AG08396 (cell line): ENCODE measurements around the gene WASF2.
"Not testable (repeated sequence)": the region's sequence is repeated elsewhere in the genome, so short reads cannot be mapped to it uniquely, and the experiment has no call there.

ENCODE experiments used
- DNase-seq: peaks from one replicate; pipeline ENCODE4 v3.0.0; 2012; ENCODE audit warnings: low spot score, mixed read lengths

Gene WASF2

GRCh38 chr1:27454610-27455009, 35.4 kb downstream of the WASF2 start:
- no peak for DNase-seq

GRCh38 chr1:27451343-27451742, 38.6 kb downstream of the WASF2 start:
- DNase-seq = no peak

- DNase-seq = no peak
Observed at GRCh38 chr1:27448982-27449381, 41.0 kb downstream of the WASF2 start.

- no peak for DNase-seq
Observed at GRCh38 chr1:27447883-27448282, 42.1 kb downstream of the WASF2 start.

- DNase-seq = no peak
Observed at GRCh38 chr1:27447399-27447798, 42.6 kb downstream of the WASF2 start.

- no peak for DNase-seq
Observed at GRCh38 chr1:27446496-27447020, 43.4 kb downstream of the WASF2 start.

GRCh38 chr1:27445177-27445936, 44.6 kb downstream of the WASF2 start:
- no peak for DNase-seq

GRCh38 chr1:27444632-27445031, 45.3 kb downstream of the WASF2 start:
- DNase-seq = no peak

- DNase-seq = no peak
Observed at GRCh38 chr1:27439150-27439549, 50.8 kb downstream of the WASF2 start.

GRCh38 chr1:27438621-27439061, 51.3 kb downstream of the WASF2 start:
- DNase-seq = no peak

GRCh38 chr1:27436204-27437159, 53.5 kb downstream of the WASF2 start:
- peak; percentile 39 for DNase-seq

GRCh38 chr1:27435566-27436203, 54.3 kb downstream of the WASF2 start:
- DNase-seq = no peak

GRCh38 chr1:27433706-27434105, 56.3 kb downstream of the WASF2 start:
- DNase-seq = no peak

GRCh38 chr1:27432725-27433124, 57.2 kb downstream of the WASF2 start:
- not testable (repeated sequence) for DNase-seq

GRCh38 chr1:27431601-27431940, 58.4 kb downstream of the WASF2 start:
- DNase-seq = no peak

- DNase-seq = no peak
Observed at GRCh38 chr1:27430903-27431600, 58.9 kb downstream of the WASF2 start.

GRCh38 chr1:27429029-27429425, 60.9 kb downstream of the WASF2 start:
- DNase-seq = no peak

- no peak for DNase-seq
Observed at GRCh38 chr1:27428316-27429028, 61.5 kb downstream of the WASF2 start.

GRCh38 chr1:27427816-27428315, 62.1 kb downstream of the WASF2 start:
- DNase-seq = no peak

- no peak for DNase-seq
Observed at GRCh38 chr1:27427329-27427728, 62.6 kb downstream of the WASF2 start.

- no peak for DNase-seq
Observed at GRCh38 chr1:27423709-27424108, 66.3 kb downstream of the WASF2 start.
